ENCODE data around the gene ZNRD2.

- TF ChIP-seq CTCF (IDR thresholded peaks at IDR 0.05; ENCODE audit: poor library complexity) (no peak), EZH2 (IDR thresholded peaks at IDR 0.05; ENCODE audit: borderline replicate concordance) (no peak), EZH2phosphoT487 (IDR thresholded peaks at IDR 0.05; ENCODE audit: low read depth, severe bottlenecking, unreplicated experiment) (no peak)
These were observed 21.2 kb upstream of the ZNRD2 start for GRCh38 chr11:65549096-65549495.
